IPS-15b (cell line): ENCODE data around the gene TMEM108.

Experiments used
- H3K27me3 ChIP-seq: one replicate; pipeline ENCODE4 v1.6.1; 2013; ENCODE audit warnings: low read length; ENCODE audit not compliant: control insufficient read depth, insufficient read depth
- H3K36me3 ChIP-seq: one replicate; pipeline ENCODE4 v1.6.1; 2013; ENCODE audit warnings: low read length; ENCODE audit not compliant: control insufficient read depth, insufficient read depth
- H3K4me1 ChIP-seq: one replicate; pipeline ENCODE4 v1.6.1; 2013; ENCODE audit warnings: mild to moderate bottlenecking, low read length; ENCODE audit not compliant: control insufficient read depth, insufficient read depth
- H3K4me3 ChIP-seq: one replicate; pipeline ENCODE4 v1.5.1; 2013; ENCODE audit warnings: low read depth, low read length
- H3K9ac ChIP-seq: one replicate; pipeline ENCODE4 v1.6.1; 2013; ENCODE audit warnings: low read depth, mild to moderate bottlenecking, low read length
- H3K9me3 ChIP-seq: one replicate; pipeline ENCODE4 v1.6.1; 2013; ENCODE audit warnings: mild to moderate bottlenecking, low read length; ENCODE audit not compliant: control insufficient read depth, insufficient read depth

TMEM108 gene

DNA sequence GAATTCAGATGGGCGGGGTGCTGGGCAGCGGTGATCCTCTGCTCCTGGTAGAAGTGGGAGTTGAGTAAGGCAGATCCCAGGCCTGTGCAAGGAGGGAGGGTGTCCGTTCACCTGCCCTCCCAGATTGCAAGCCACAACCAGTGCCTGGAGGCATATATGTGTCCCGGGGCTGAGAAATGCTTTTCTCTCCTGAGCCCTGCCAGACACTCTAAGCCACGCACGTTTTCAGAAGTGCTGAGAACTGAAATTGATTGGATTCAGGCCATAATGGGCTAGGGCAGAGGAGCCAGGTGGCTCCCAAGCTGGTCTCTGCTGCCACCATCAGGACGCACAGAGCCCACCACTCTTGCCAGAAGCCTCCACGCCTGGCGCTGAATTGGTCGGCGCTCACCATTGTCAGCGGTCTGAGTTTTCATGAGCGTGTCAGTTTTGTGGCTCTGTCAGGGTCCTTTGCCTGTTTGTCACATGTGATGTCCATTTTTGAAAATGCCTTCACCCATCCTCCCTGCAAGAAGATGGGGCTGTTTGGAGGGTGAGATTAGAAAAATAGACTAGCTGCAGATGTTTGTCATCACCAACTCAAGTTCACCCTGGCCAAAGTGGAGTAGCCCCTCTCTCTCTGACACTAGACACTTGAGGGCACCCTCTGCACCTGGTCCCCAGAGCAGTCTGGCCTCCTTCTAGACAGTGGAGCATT, 346.3 kb downstream of the TMEM108 start:
- no peaks in the 10 kb centered on the region for H3K27me3 ChIP-seq
- H3K9ac ChIP-seq = no peak overlapping the region
- H3K4me1 ChIP-seq = no peaks in the 10 kb centered on the region
- H3K4me3 ChIP-seq = no peak overlapping the region
- H3K9me3 ChIP-seq = no peaks in the 10 kb centered on the region
- peaks cover 2% of the 10 kb centered on the region for H3K36me3 ChIP-seq

DNA sequence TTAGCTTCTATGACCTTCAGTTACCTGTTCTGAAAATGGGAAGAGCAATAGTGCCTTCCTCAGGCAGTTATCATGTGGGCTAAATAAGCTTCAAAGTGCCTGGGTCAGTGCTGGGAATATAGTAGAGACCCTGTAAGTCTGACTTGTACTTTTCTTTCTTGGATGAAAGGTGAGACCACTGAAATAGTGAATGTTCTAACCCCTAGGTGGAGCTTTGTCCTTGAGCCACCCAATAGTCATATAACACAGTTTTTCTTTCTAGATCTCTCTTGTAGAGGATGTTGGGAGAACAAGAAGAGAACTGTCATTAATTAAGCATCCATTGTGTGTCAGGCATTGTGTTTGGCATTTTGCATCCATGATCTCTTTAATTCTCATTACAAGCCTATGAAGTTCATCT, 348.7 kb downstream of the TMEM108 start:
- Histone ChIP-seq H3K4me3 (no peak overlapping the region), H3K9ac (no peak overlapping the region), H3K36me3 (no peaks in the 10 kb centered on the region), H3K27me3 (no peaks in the 10 kb centered on the region), H3K4me1 (no peaks in the 10 kb centered on the region), H3K9me3 (no peaks in the 10 kb centered on the region)

DNA sequence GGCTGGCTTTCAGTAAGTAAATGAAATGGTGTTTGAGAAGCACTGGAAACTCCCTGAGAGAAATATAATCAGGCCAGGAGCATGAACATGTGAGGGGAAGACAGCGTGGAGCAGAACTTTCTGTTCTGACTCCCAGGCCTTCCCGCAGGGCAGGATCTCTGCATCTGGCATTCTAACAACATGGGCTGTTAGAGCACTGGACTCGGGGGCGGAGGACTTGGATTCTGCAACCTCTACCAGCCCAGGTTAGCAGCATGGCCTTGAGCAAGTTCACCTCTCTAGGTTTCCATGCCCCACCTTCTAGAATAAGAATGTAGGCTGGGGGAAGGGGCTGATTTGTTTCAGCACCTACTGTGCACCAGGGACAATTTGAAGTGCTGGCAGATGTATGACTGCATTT, 349.1 kb downstream of the TMEM108 start:
- no peak overlapping the region for H3K9ac ChIP-seq
- H3K4me3 ChIP-seq = no peak overlapping the region

DNA sequence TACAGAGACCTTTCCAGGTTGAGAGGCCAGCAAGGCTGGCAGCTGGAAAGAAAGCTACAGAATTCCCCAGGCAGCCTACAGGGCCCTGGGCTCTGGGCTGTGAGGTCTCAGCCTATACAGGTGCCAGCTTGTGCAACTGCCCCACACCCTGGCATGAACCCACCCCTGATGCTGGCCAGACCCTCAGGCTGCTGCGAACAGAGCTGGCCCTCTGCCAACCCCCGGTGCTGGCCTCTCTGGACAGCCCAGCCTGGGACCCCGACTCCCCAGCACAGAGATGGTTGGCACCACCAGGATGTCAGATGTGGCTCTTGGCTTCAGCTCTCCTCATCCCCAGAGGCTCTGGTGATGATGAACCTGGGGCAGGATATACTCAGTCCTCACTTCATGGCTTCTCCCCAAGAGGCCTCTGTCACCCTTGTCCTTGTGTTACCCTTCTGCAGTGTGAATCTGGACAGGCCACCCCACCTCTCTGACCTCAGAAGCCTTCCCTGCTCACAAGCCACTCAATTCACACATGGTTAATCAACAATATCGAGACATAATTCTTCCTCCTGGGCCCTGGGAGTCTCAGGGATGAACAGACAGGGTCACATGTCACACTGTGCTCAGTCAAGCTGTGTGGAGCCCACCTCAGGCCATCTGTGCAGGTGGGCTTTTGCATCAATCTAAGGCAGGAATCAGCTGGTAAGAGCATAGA, 350.7 kb downstream of the TMEM108 start:
- no peak overlapping the region for H3K4me3 ChIP-seq
- no peaks in the 10 kb centered on the region for H3K36me3 ChIP-seq
- no peaks in the 10 kb centered on the region for H3K9me3 ChIP-seq
- H3K9ac ChIP-seq = no peak overlapping the region
- no peaks in the 10 kb centered on the region for H3K27me3 ChIP-seq
- no peaks in the 10 kb centered on the region for H3K4me1 ChIP-seq

More for the DNA sequence above, 349.1 kb downstream of the TMEM108 start:
- H3K27me3 ChIP-seq = no peaks in the 10 kb centered on the region
- H3K36me3 ChIP-seq = no peaks in the 10 kb centered on the region
- H3K9me3 ChIP-seq = no peaks in the 10 kb centered on the region
- no peaks in the 10 kb centered on the region for H3K4me1 ChIP-seq

DNA sequence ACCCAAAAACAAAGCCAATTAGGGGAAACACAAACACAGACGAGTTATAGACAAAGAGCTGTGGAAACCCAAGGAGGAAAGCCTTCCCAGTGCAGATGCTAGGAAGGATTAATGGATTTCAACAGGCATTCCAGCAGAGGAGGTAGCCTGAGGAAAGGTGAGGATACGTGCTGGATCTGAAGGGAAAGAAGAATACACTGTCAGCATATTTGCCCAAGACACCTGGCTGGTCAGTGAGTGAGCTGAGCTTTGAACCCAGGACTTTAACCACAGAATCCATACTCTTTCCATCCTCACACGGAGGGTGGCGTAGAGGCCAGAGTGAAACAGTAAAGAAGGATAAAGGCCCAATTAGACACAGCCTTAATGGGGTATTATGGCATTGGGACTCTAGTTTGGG, 352.5 kb downstream of the TMEM108 start:
- Histone ChIP-seq H3K9ac (no peak overlapping the region), H3K4me3 (no peak overlapping the region), H3K27me3 (no peaks in the 10 kb centered on the region), H3K4me1 (no peaks in the 10 kb centered on the region), H3K36me3 (no peaks in the 10 kb centered on the region), H3K9me3 (no peaks in the 10 kb centered on the region)

DNA sequence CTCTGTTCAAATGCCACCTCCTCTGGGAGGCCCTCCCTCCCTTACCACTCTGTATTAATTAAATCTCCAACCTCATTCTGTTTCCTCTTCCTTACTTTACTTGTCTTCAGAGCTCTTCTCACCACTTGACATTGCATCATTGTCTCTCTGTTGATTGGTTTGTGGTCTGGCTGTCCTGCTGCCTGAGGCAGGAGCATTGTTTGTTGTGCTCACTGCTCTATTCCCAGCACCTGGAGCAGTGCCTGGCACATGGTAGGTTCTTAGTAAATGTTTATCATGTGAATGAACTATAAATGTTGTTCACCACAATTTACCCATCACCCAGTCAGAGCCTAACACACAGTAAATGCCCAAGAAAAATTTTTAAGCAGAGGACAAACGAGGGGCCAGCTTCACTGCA, 355.0 kb downstream of the TMEM108 start:
- H3K9ac ChIP-seq = no peak overlapping the region
- H3K4me3 ChIP-seq = no peak overlapping the region
- H3K36me3 ChIP-seq = no peaks in the 10 kb centered on the region
- no peaks in the 10 kb centered on the region for H3K27me3 ChIP-seq
- H3K4me1 ChIP-seq = no peaks in the 10 kb centered on the region
- H3K9me3 ChIP-seq = no peaks in the 10 kb centered on the region

DNA sequence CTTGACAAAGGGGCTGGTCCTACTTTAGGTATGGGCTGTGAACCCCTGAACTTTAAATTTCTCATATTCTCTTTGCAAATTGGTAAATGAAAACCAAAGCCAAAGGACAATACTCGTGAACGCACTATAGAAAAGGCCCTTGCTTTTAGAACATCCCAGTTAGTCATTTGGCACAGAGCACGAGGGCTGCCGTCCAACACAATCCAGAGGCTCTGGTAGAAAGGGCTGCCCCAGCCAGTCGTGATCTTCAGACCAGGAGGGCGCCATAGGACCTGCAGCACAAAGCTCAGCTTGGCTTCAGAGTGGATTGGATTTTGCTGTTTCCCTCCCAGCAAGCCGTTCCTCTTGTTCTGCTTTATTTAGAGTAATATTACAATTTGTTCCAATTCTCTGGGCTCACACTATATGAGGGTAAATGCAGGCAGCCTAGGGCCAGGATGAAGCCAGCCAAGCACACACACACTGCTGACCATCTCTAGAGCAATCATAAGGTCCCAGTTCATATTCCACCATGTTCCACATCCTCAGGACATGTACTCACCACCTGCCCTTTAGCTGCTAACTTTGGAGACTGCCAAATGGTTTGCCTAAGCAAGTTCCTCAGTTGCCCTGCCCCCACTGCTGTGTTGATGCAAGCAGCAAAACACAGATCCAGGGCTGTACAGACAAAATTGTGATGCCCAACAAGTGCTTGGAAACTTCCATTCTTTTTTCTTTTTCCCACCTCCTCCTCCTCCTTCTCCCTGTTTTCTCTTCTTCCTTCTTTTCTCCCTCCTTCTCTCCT, 355.7 kb downstream of the TMEM108 start:
- H3K36me3 ChIP-seq = no peaks in the 10 kb centered on the region
- H3K4me3 ChIP-seq = no peak overlapping the region
- no peaks in the 10 kb centered on the region for H3K9me3 ChIP-seq
- H3K27me3 ChIP-seq = no peaks in the 10 kb centered on the region
- no peak overlapping the region for H3K9ac ChIP-seq
- no peaks in the 10 kb centered on the region for H3K4me1 ChIP-seq

DNA sequence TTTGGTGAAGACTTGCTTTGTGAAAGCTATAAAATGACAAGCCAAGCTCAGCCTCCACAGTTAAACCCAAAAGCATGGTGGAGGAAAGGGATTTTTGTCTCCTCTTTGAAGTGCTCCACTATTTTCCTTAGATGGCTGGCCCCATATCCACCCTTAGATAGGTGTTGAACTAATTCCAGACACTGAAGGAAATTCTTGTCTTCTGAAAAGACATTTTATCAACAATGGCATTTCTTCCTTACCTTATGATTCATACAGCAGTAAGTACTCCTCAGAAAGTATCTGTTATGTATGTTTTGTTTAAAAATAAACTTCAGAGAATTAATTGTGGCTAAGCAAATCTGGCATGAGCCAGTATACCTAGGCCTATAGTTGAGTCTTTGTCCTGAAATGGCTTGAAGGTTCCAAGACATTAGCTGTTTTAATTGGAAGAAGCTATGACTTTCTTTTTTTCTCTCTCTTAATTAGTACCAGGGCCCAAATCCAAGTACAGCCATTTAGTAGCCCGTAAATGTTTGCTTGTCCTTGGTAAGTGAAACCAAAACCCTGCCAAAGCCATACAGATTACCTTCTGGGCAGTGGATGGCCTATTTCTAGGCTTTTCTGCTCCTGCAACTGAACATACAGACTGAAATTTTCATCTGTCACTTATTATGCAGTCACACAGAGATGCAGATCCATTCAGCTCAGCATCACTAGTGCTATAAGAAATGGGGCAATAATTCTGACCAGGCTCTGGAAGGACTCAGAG, 356.5 kb downstream of the TMEM108 start:
- Histone ChIP-seq H3K9ac (no peak overlapping the region), H3K4me1 (no peaks in the 10 kb centered on the region), H3K4me3 (no peak overlapping the region), H3K36me3 (no peaks in the 10 kb centered on the region), H3K9me3 (no peaks in the 10 kb centered on the region), H3K27me3 (no peaks in the 10 kb centered on the region)

DNA sequence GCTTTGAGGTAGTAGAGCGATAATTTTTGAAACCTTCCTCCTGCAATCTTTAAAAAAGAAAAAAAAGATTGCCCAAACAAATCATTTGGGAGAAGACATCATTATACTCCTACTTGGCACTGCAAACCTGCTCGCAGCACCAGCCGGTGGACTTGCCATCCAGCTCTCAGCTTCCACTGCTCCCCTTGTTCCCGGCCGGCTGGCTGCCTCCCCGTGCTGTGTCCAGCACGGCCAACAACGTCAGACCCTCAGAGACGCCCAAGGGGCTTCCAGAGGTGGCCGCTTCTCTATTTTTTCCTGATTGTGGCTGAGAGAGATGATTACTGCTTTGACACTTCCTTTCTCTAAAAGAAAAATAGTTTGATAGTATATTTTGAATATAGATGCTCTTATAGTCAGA, 358.7 kb downstream of the TMEM108 start:
- H3K9ac ChIP-seq = no peak overlapping the region

DNA sequence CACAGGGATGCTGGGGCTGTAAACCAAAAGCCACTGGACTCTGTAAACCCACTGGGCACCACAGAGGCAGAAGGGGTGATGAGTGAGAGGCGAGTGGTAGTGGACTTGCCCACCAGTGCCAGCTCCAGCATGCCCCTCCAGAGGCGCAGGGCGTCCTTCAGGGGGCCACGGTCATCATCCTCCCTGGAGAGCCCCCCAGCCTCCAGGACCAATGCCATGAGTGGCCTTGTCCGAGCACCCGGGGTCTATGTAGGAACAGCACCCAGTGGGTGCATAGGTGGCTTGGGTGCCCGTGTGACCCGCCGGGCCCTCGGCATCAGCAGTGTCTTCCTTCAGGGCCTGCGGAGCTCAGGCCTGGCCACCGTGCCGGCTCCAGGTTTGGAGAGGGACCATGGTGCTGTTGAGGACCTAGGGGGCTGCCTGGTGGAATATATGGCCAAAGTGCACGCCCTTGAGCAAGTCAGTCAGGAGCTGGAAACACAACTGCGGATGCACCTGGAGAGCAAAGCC, 361.9 kb downstream of the TMEM108 start, which contains the start of gene BFSP2:
Gene BFSP2 (plus strand): TSS at position 51 of the 510 bp plus-strand sequence. CDS start 28 bp downstream, at position 79.
- H3K4me1 ChIP-seq = peaks cover 4% of the 10 kb centered on the region

More for the DNA sequence above, 358.7 kb downstream of the TMEM108 start:
- Histone ChIP-seq H3K27me3 (no peaks in the 10 kb centered on the region), H3K36me3 (no peaks in the 10 kb centered on the region), H3K4me1 (no peaks in the 10 kb centered on the region), H3K9me3 (no peaks in the 10 kb centered on the region), H3K4me3 (no peak overlapping the region)

More for the DNA sequence above, 361.9 kb downstream of the TMEM108 start, which contains the start of gene BFSP2:
- Histone ChIP-seq H3K9ac (no peak within 1 kb of the TSS), H3K27me3 (no peaks in the 10 kb centered on the region), H3K9me3 (no peaks in the 10 kb centered on the region), H3K36me3 (no peaks in the 10 kb centered on the region), H3K4me3 (no peak within 1 kb of the TSS)
